ENCODE results near the gene IQUB. TPM values are rescaled to one million over a fixed set of nuclear protein-coding genes. Genes with fewer than 3 reads are reported as not detected.

The IQUB gene
- total RNA-seq, 1 donor from 2014 or later: 0.37 TPM

GRCh38 chr7:123468303-123468702 is 66.1 kb downstream of the IQUB start:
- Mint-ChIP-seq H3K4me3 (ENCODE audit: unreplicated experiment) (no peak overlapping the region), H3K27me3 (ENCODE audit: low read depth) (no peaks in the 10 kb centered on the region), H3K27ac (ENCODE audit: unreplicated experiment) (no peak overlapping the region), H3K4me1 (ENCODE audit: low read depth) (peaks cover 5% of the 10 kb centered on the region), H3K9me3 (ENCODE audit: low read depth) (no peaks in the 10 kb centered on the region), H3K36me3 (ENCODE audit: low read depth) (no peaks in the 10 kb centered on the region)
- no peak for DNase-seq (ENCODE audit: low spot score)
- TF ChIP-seq CTCF (IDR thresholded peaks at IDR 0.05): no peak

- Mint-ChIP-seq H3K4me3 (ENCODE audit: unreplicated experiment) (no peak overlapping the region), H3K9me3 (ENCODE audit: low read depth) (no peaks in the 10 kb centered on the region), H3K36me3 (ENCODE audit: low read depth) (no peaks in the 10 kb centered on the region), H3K27ac (ENCODE audit: unreplicated experiment) (no peak overlapping the region), H3K4me1 (ENCODE audit: low read depth) (peaks cover 5% of the 10 kb centered on the region), H3K27me3 (ENCODE audit: low read depth) (no peaks in the 10 kb centered on the region)
- no peak for DNase-seq (ENCODE audit: low spot score)
- TF ChIP-seq CTCF (IDR thresholded peaks at IDR 0.05): no peak
Observed at GRCh38 chr7:123463890-123464289, 70.5 kb downstream of the IQUB start.

- H3K27me3 Mint-ChIP-seq (ENCODE audit: low read depth): no peaks in the 10 kb centered on the region
Observed at GRCh38 chr7:123460616-123461015, 73.8 kb downstream of the IQUB start.

GRCh38 chr7:123455965-123456470 is 78.4 kb downstream of the IQUB start:
- Mint-ChIP-seq H3K36me3 (ENCODE audit: low read depth) (no peaks in the 10 kb centered on the region), H3K9me3 (ENCODE audit: low read depth) (peaks cover 9% of the 10 kb centered on the region), H3K4me1 (ENCODE audit: low read depth) (peaks cover 5% of the 10 kb centered on the region), H3K27ac (ENCODE audit: unreplicated experiment) (no peak overlapping the region), H3K27me3 (ENCODE audit: low read depth) (no peaks in the 10 kb centered on the region), H3K4me3 (ENCODE audit: unreplicated experiment) (no peak overlapping the region)
- no peak for TF ChIP-seq CTCF (IDR thresholded peaks at IDR 0.05)
- DNase-seq (ENCODE audit: low spot score): no peak

More at GRCh38 chr7:123460616-123461015, 73.8 kb downstream of the IQUB start:
- no peak for DNase-seq (ENCODE audit: low spot score)
- H3K9me3 Mint-ChIP-seq (ENCODE audit: low read depth): no peaks in the 10 kb centered on the region
- H3K27ac Mint-ChIP-seq (ENCODE audit: unreplicated experiment): no peak overlapping the region
- H3K36me3 Mint-ChIP-seq (ENCODE audit: low read depth): no peaks in the 10 kb centered on the region
- H3K4me3 Mint-ChIP-seq (ENCODE audit: unreplicated experiment): no peak overlapping the region
- H3K4me1 Mint-ChIP-seq (ENCODE audit: low read depth): peaks cover 10% of the 10 kb centered on the region
- TF ChIP-seq CTCF (IDR thresholded peaks at IDR 0.05): no peak

- peaks cover 5% of the 10 kb centered on the region for H3K27me3 Mint-ChIP-seq (ENCODE audit: low read depth)
- no peak overlapping the region for H3K4me3 Mint-ChIP-seq (ENCODE audit: unreplicated experiment)
- DNase-seq (ENCODE audit: low spot score): no peak
- no peaks in the 10 kb centered on the region for H3K36me3 Mint-ChIP-seq (ENCODE audit: low read depth)
- H3K9me3 Mint-ChIP-seq (ENCODE audit: low read depth): peaks cover 4% of the 10 kb centered on the region
- no peak for TF ChIP-seq CTCF (IDR thresholded peaks at IDR 0.05)
- no peak overlapping the region for H3K27ac Mint-ChIP-seq (ENCODE audit: unreplicated experiment)
- H3K4me1 Mint-ChIP-seq (ENCODE audit: low read depth): no peaks in the 10 kb centered on the region
Observed at GRCh38 chr7:123440101-123440548, 94.3 kb downstream of the IQUB start.

Data from chondrocyte (in vitro differentiated cells).